Mesendoderm (in vitro differentiated cells): Measurements from ENCODE around the gene BBS9.

Experiments
- DNase-seq: peaks from one replicate; pipeline ENCODE4 v3.0.0; 2013
- H2AK5ac ChIP-seq: 2 replicates; pipeline ENCODE4 v1.6.1; 2013; ENCODE audit warnings: low read length, inconsistent platforms
- H2BK120ac ChIP-seq: 2 replicates; pipeline ENCODE4 v1.6.1; 2013; ENCODE audit warnings: low read depth, mild to moderate bottlenecking, low read length, moderate library complexity, mixed read lengths
- H2BK15ac ChIP-seq: replicated peaks from 2 replicates; pipeline ENCODE4 v1.6.1; 2013; ENCODE audit warnings: low read depth, mild to moderate bottlenecking, moderate library complexity
- H2BK5ac ChIP-seq: 2 replicates; pipeline ENCODE4 v1.6.1; 2013; ENCODE audit warnings: low read length, inconsistent platforms
- H3K18ac ChIP-seq: 2 replicates; pipeline ENCODE4 v1.6.1; 2013; ENCODE audit warnings: mild to moderate bottlenecking, low read length, mixed read lengths
- H3K23ac ChIP-seq: one replicate; pipeline ENCODE4 v1.6.1; 2013; ENCODE audit warnings: low read length
- H3K27ac ChIP-seq: 2 replicates; pipeline ENCODE4 v1.5.1; 2013; ENCODE audit warnings: low read depth, mild to moderate bottlenecking, inconsistent platforms, low read length, moderate library complexity
- H3K27me3 ChIP-seq: 2 replicates; pipeline ENCODE4 v1.6.1; 2013; ENCODE audit warnings: low read length, control low read depth, mild to moderate bottlenecking, inconsistent platforms; ENCODE audit not compliant: insufficient read depth, poor library complexity
- H3K36me3 ChIP-seq: 2 replicates; pipeline ENCODE4 v1.6.1; 2013; ENCODE audit warnings: low read length, inconsistent platforms; ENCODE audit not compliant: control insufficient read depth, insufficient read depth
- H3K4ac ChIP-seq: one replicate; pipeline ENCODE4 v1.6.1; 2013; ENCODE audit warnings: low read depth, mild to moderate bottlenecking, low read length, moderate library complexity
- H3K4me1 ChIP-seq: 2 replicates; pipeline ENCODE4 v1.6.1; 2013; ENCODE audit warnings: low read depth, low read length, inconsistent platforms; ENCODE audit not compliant: control insufficient read depth
- H3K4me2 ChIP-seq: 2 replicates; pipeline ENCODE4 v1.6.1; 2013; ENCODE audit warnings: low read length
- H3K4me3 ChIP-seq: 2 replicates; pipeline ENCODE4 v1.5.1; 2013; ENCODE audit warnings: mild to moderate bottlenecking, low read length
- H3K56ac ChIP-seq: one replicate; pipeline ENCODE4 v1.6.1; 2013; ENCODE audit warnings: low read length
- H3K79me1 ChIP-seq: 2 replicates; pipeline ENCODE4 v1.6.1; 2013; ENCODE audit warnings: low read length, inconsistent platforms
- H3K79me2 ChIP-seq: 2 replicates; pipeline ENCODE4 v1.6.1; 2013; ENCODE audit warnings: mild to moderate bottlenecking, low read length; ENCODE audit not compliant: control insufficient read depth, insufficient read depth
- H3K9ac ChIP-seq: 2 replicates; pipeline ENCODE4 v1.6.1; 2013; ENCODE audit warnings: low read length, inconsistent platforms
- H4K5ac ChIP-seq: one replicate; pipeline ENCODE4 v1.6.1; 2013; ENCODE audit warnings: low read length
- H4K8ac ChIP-seq: one replicate; pipeline ENCODE4 v1.6.1; 2013; ENCODE audit warnings: low read depth, mild to moderate bottlenecking, control low read depth, low read length, moderate library complexity
- WGBS: extraction: QIAGEN DNeasy Blood & Tissue Kit; methylation state at CpG from one replicate; pipeline ENCODE4 v1.1.7; 2013; ENCODE audit warnings: low lambda C conversion rate, missing lambda C conversion rate; ENCODE audit not compliant: insufficient coverage; ENCODE audit errors: extremely low coverage; 5-methylcytosine and 5-hydroxymethylcytosine counted together

Gene BBS9

DNA sequence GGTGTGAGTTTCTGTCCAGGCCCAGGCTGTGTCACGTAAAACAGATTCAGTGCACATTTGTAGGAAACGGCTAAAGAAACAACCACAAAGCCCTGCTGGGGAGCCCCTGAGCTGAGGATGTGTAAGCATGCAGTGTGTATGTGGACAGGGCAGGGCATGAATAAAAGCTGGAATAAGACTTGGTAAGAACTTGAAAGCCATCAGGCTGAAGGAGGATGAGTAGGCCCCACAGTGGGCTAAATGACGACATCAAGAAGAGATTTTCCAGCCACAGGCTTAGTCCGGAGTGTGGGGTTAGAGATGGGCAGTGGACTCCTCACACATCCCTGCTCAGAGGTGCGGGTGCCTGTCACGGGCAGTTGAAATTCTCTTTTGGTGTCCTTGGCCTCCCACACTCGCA, 505.2 kb downstream of the BBS9 start:
- Histone ChIP-seq H3K79me2 (no peaks in the 10 kb centered on the region), H3K9ac (no peak overlapping the region), H3K4me3 (no peak overlapping the region), H3K27me3 (no peaks in the 10 kb centered on the region), H3K56ac (no peak overlapping the region), H3K4me2 (no peak overlapping the region), H3K23ac (no peak overlapping the region), H3K27ac (no peak overlapping the region), H3K36me3 (no peaks in the 10 kb centered on the region), H4K8ac (no peak overlapping the region), H4K5ac (no peak overlapping the region), H3K18ac (no peak overlapping the region), H3K4ac (no peak overlapping the region), H2BK15ac (no peak overlapping the region), H3K79me1 (no peaks in the 10 kb centered on the region), H2AK5ac (no peak overlapping the region), H2BK120ac (no peak overlapping the region), H3K4me1 (no peaks in the 10 kb centered on the region), H2BK5ac (no peak overlapping the region)
- no CpG with 5 or more reads among the region's 7 CpGs for WGBS
- DNase-seq = no peak

DNA sequence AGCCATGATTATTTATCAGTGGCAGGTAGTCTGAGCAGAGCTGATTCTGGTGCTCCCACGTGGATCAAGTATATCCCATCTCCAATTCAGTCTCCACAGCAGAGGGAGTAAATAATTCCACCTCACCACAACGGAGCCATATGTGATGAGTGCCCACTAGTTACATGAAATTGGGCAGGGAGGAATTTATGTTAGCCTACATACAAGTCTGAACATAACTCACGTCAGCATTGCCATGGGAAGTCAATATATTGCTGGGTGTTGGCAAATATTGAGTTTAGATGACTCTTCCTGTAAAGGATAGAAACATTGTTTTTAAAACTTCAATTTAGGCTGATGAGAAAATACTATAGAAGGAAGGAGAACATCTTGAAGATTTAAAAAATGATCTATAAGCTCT, 507.0 kb downstream of the BBS9 start:
- H3K9ac ChIP-seq = no peak overlapping the region
- H3K79me1 ChIP-seq = no peaks in the 10 kb centered on the region
- no peak overlapping the region for H3K27ac ChIP-seq
- no peaks in the 10 kb centered on the region for H3K27me3 ChIP-seq
- H3K4me2 ChIP-seq = no peak overlapping the region
- H3K18ac ChIP-seq = no peak overlapping the region
- H3K4me1 ChIP-seq = peaks cover 6% of the 10 kb centered on the region
- no peak overlapping the region for H2BK15ac ChIP-seq
- H2BK5ac ChIP-seq = no peak overlapping the region
- H3K4ac ChIP-seq = no peak overlapping the region
- H3K79me2 ChIP-seq = no peaks in the 10 kb centered on the region
- DNase-seq = no peak
- H2BK120ac ChIP-seq = no peak overlapping the region
- no peak overlapping the region for H3K56ac ChIP-seq
- no peak overlapping the region for H2AK5ac ChIP-seq
- no peak overlapping the region for H4K8ac ChIP-seq
- H3K4me3 ChIP-seq = no peak overlapping the region
- WGBS = no CpG with 5 or more reads among the region's 3 CpGs
- H3K36me3 ChIP-seq = no peaks in the 10 kb centered on the region
- H3K23ac ChIP-seq = no peak overlapping the region
- H4K5ac ChIP-seq = no peak overlapping the region

GRCh38 chr7:33639552-33640197, 510.3 kb downstream of the BBS9 start:
- H3K18ac ChIP-seq = no peak overlapping the region
- no peak overlapping the region for H2BK120ac ChIP-seq
- H3K9ac ChIP-seq = no peak overlapping the region

GRCh38 chr7:33640741-33641140, 511.4 kb downstream of the BBS9 start:
- Histone ChIP-seq H4K5ac (no peak overlapping the region), H3K4me2 (no peak overlapping the region), H3K27ac (peak overlapping the region; percentile 41), H3K9ac (peak overlapping the region; percentile 20), H3K27me3 (no peaks in the 10 kb centered on the region), H3K36me3 (no peaks in the 10 kb centered on the region), H3K56ac (peak overlapping the region; percentile 47), H3K79me1 (no peaks in the 10 kb centered on the region), H2BK5ac (peak overlapping the region; percentile 63), H3K4me1 (peaks cover 6% of the 10 kb centered on the region), H3K79me2 (no peaks in the 10 kb centered on the region), H3K4ac (peak overlapping the region; percentile 42), H2AK5ac (peak overlapping the region; percentile 52), H2BK120ac (no peak overlapping the region), H3K4me3 (no peak overlapping the region), H3K23ac (peak overlapping the region; percentile 38), H2BK15ac (no peak overlapping the region), H3K18ac (peak overlapping the region; percentile 20), H4K8ac (no peak overlapping the region)
- DNase-seq = peak; percentile 38
- WGBS = no CpG with 5 or more reads among the region's 3 CpGs

More at GRCh38 chr7:33639552-33640197, 510.3 kb downstream of the BBS9 start:
- Histone ChIP-seq H4K5ac (no peak overlapping the region), H3K36me3 (no peaks in the 10 kb centered on the region), H3K4me2 (no peak overlapping the region), H3K79me2 (no peaks in the 10 kb centered on the region), H3K79me1 (no peaks in the 10 kb centered on the region), H3K4ac (no peak overlapping the region), H2BK5ac (no peak overlapping the region), H3K27me3 (no peaks in the 10 kb centered on the region), H2BK15ac (no peak overlapping the region), H3K4me3 (no peak overlapping the region), H4K8ac (no peak overlapping the region), H3K56ac (no peak overlapping the region), H3K4me1 (peaks cover 6% of the 10 kb centered on the region), H3K23ac (no peak overlapping the region), H3K27ac (no peak overlapping the region), H2AK5ac (no peak overlapping the region)
- no CpG with 5 or more reads among the region's 10 CpGs for WGBS
- peak; percentile 91 for DNase-seq

DNA sequence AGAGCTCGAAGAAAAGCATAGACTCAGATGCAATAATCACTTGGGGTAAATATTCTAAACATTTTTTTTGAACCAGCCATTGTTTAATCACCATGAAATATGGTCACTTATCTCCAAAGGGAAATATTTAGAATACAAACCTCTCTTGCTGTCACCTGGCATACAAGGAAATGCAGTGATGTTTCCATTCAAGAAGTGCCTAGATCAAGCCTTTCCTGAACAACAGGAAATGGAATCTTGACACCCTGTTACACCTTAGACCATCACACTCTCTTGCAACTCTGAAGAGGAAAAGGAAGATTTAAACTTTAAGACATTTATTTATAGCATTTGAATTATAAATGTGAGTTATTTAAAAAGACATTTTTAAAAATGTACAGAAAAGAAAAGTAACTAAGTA, 512.9 kb downstream of the BBS9 start:
- H3K18ac ChIP-seq = no peak overlapping the region
- H4K8ac ChIP-seq = no peak overlapping the region
- H2BK5ac ChIP-seq = no peak overlapping the region
- no peaks in the 10 kb centered on the region for H3K79me1 ChIP-seq
- no peak overlapping the region for H2BK15ac ChIP-seq
- no peak overlapping the region for H3K9ac ChIP-seq
- H3K27me3 ChIP-seq = no peaks in the 10 kb centered on the region
- DNase-seq = no peak
- no peak overlapping the region for H2BK120ac ChIP-seq
- no peaks in the 10 kb centered on the region for H3K36me3 ChIP-seq
- no peak overlapping the region for H3K4me3 ChIP-seq
- H3K4ac ChIP-seq = no peak overlapping the region
- H3K79me2 ChIP-seq = no peaks in the 10 kb centered on the region
- no peak overlapping the region for H3K56ac ChIP-seq
- H2AK5ac ChIP-seq = no peak overlapping the region
- peaks cover 6% of the 10 kb centered on the region for H3K4me1 ChIP-seq
- no peak overlapping the region for H4K5ac ChIP-seq
- no peak overlapping the region for H3K4me2 ChIP-seq
- H3K23ac ChIP-seq = no peak overlapping the region
- no peak overlapping the region for H3K27ac ChIP-seq
- no CpG with 5 or more reads among the region's 1 CpG for WGBS

DNA sequence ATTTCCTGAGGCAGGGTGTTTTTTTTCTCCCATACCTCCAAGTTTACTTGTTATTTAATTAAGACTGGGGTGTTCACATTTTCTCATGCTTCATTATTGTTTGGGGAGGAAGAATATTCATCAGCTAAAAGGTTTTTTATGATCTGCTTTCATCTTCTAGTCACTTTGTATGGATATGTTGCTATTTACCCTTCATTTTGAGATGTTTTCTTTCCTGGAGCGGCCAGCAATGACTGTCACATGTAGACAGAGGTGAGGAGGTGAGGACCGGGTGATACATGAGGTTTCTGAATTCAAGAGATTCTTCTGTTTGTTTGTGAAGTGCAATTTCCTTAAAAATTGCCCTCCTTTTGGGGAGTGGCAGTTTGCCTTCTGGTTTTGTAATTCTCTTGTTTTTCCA, 514.2 kb downstream of the BBS9 start:
- no peaks in the 10 kb centered on the region for H3K79me1 ChIP-seq
- H2BK5ac ChIP-seq = no peak overlapping the region
- no peak overlapping the region for H2BK15ac ChIP-seq
- peaks cover 6% of the 10 kb centered on the region for H3K4me1 ChIP-seq
- no peak overlapping the region for H2BK120ac ChIP-seq
- no CpG with 5 or more reads among the region's 2 CpGs for WGBS
- H4K8ac ChIP-seq = no peak overlapping the region
- DNase-seq = no peak
- H3K4ac ChIP-seq = no peak overlapping the region
- no peak overlapping the region for H3K4me3 ChIP-seq
- H3K79me2 ChIP-seq = no peaks in the 10 kb centered on the region
- no peak overlapping the region for H3K18ac ChIP-seq
- no peaks in the 10 kb centered on the region for H3K27me3 ChIP-seq
- H4K5ac ChIP-seq = no peak overlapping the region
- H2AK5ac ChIP-seq = no peak overlapping the region
- H3K56ac ChIP-seq = no peak overlapping the region
- H3K36me3 ChIP-seq = no peaks in the 10 kb centered on the region
- no peak overlapping the region for H3K23ac ChIP-seq
- no peak overlapping the region for H3K9ac ChIP-seq
- no peak overlapping the region for H3K27ac ChIP-seq
- H3K4me2 ChIP-seq = no peak overlapping the region
